ENCODE data around the gene INPP5D. TPM values are rescaled to one million over a fixed set of nuclear protein-coding genes. Genes with fewer than 3 reads are reported as not detected.

Gene INPP5D
- total RNA-seq, 1 donor, result under 0.01 TPM

DNA sequence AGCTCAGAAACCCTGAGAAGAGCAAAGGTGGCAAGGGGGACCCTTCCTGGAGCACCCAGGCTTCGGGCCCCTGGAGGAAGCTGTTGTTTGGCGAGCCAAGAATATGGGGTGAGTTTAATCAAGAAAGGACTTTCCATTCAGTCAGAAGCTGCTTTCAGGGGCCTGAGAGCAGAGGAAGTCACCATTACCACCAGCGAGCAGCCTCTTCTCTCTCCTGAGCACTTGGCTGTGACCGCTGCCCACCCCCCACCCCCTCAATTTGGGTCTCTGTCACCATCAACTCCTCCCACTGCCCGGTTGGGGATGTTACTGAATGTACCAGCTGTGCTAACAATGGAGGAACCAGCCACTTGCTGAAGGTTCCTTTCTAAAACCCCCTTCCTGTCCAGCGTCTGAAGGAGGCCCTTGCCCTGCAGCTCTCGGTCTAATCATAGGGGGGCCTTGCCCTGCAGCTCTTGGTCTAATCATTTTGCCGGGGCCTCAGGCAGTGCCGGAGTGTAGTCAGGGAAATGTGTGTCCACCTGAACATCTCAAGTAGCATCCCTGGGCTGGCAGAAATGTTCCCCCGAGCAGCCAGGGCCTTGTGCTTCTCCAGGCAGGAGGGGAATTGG lies 943 bp downstream of the INPP5D start:
- DNase-seq (ENCODE audit: low read depth), result no peak
- TF ChIP-seq, protein P1, sequence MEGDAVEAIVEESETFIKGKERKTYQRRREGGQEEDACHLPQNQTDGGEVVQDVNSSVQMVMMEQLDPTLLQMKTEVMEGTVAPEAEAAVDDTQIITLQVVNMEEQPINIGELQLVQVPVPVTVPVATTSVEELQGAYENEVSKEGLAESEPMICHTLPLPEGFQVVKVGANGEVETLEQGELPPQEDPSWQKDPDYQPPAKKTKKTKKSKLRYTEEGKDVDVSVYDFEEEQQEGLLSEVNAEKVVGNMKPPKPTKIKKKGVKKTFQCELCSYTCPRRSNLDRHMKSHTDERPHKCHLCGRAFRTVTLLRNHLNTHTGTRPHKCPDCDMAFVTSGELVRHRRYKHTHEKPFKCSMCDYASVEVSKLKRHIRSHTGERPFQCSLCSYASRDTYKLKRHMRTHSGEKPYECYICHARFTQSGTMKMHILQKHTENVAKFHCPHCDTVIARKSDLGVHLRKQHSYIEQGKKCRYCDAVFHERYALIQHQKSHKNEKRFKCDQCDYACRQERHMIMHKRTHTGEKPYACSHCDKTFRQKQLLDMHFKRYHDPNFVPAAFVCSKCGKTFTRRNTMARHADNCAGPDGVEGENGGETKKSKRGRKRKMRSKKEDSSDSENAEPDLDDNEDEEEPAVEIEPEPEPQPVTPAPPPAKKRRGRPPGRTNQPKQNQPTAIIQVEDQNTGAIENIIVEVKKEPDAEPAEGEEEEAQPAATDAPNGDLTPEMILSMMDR (IDR thresholded peaks at IDR 0.05; ENCODE audit: insufficient read depth, low read depth, low read length), result no peak
- no peak overlapping the region for H3K4me3 ChIP-seq (ENCODE audit: low read depth, low read length)

DNA sequence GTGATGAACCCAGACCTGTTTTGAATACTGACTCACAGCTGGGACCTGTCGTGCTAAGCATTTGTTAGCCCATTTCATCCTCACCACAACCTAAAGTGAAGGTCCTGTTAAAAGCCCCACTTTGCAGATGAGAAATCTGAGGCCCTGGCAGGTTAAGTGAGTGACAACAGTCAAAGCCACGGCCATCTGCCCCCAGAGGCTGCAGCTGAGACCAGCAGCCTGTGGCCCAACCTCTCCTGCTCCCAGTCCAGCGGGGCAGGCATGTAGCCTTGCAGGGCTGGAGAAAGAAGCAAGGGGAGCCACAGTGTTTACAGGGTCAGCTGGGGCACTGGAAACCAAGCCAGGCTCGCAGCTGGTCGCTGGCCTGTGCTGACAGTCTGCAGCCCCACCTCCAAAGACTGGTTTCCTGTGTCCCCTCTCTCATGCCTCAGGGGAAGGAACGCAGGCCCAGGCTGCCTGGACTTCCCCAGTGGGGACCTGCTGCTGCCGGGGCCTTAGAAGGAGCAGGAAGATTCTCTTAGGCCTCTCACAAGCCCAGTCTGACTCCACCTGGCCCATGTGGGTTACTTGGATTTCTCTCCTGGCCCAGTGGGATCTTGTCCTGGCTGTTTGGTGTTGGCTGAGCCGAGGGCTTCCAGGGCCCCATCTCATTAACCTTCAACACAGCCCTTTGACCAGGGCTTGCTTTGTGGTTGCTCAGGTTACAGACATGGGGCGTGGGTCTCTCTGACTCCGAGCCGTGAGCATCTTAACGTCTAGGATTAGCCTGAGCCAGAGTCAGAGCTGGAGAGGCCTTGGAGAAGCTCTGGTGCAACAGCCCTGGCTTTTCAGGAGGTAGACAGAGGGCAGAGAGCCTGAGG lies 1.7 kb downstream of the INPP5D start:
- DNase-seq (ENCODE audit: low read depth), result peak; percentile 40
- no peak overlapping the region for H3K4me3 ChIP-seq (ENCODE audit: low read depth, low read length)
- TF ChIP-seq, protein P1 (IDR thresholded peaks at IDR 0.05; ENCODE audit: insufficient read depth, low read depth, low read length), result peak; percentile 19

DNA sequence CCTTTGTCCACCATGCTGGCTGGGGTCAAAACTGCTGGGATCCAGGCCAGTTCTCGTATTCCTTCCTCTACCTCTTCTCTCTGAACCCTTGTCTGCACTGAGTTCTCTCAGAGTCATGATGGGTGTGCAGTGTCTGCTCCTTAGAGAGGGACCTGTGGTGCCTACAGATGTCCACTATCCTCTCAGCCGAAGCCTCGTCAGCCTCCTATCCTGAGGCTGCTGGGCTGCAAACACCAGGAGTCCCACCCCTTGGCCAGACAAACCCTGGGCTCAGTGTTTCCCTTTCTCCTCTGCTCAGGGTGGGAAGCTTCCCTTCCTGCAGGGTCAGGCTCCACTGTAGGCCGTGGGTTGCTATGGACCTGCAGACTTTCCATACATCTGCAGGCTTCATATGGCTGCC lies 2.3 kb downstream of the INPP5D start:
- no peak overlapping the region for H3K4me3 ChIP-seq (ENCODE audit: low read depth, low read length)
- TF ChIP-seq, protein P1 (IDR thresholded peaks at IDR 0.05; ENCODE audit: insufficient read depth, low read depth, low read length), result no peak
- DNase-seq (ENCODE audit: low read depth), result no peak

DNA sequence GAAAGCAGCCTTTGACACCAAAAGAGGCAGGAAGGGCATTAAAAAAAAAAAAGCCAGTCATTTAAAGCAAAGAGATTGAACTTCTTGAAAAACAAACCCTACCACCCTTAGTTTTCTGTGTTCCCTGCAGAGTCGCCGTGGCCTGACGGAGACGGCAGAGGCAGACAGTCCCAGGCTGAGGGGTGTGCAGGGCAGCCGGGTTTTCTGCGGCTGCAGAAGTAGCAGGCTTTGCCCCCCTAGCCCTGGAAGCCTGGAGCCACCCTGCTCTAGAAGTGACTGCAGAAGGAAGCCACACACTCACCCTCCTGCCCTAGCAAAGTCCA lies 2.8 kb downstream of the INPP5D start:
- no peak overlapping the region for H3K4me3 ChIP-seq (ENCODE audit: low read depth, low read length)
- TF ChIP-seq, protein P1 (IDR thresholded peaks at IDR 0.05; ENCODE audit: insufficient read depth, low read depth, low read length), result no peak
- DNase-seq (ENCODE audit: low read depth), result no peak

DNA sequence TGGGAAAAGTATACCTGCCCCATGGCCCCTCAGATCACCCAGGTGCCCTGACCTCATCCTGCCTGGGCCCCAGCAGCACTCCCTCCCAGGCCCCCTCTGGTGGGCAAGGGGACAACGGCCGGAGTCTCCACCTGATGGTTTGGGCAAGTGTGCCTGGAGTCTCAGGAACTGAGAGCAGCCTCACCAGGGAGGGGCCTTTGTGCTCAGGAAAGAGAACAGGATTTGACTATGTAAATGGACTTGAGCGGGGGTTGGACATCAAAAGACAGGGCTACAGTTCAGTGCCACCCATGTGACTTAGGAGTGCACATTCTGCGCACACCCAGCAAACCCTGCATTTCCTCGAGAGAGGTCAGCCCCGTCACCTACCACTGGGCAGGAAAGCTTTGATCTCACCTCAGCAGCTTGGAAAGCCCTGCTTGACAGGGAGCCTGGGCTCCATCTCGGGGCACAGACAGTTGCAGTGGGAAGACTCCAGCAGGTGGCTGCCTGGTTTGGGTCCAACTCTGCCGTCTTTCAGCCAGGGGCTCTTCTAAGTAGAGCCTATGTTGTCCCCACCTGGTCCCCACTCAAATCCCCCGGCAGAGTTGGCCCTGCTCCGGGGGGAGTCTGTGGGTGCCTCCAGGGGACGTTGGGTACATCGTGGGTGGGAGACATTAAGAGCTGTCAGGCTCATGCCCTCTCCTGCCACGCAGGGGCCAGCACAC lies 3.3 kb downstream of the INPP5D start:
- DNase-seq (ENCODE audit: low read depth), result no peak
- TF ChIP-seq, protein P1 (IDR thresholded peaks at IDR 0.05; ENCODE audit: insufficient read depth, low read depth, low read length), result peak; percentile 9
- H3K4me3 ChIP-seq (ENCODE audit: low read depth, low read length), result no peak overlapping the region

DNA sequence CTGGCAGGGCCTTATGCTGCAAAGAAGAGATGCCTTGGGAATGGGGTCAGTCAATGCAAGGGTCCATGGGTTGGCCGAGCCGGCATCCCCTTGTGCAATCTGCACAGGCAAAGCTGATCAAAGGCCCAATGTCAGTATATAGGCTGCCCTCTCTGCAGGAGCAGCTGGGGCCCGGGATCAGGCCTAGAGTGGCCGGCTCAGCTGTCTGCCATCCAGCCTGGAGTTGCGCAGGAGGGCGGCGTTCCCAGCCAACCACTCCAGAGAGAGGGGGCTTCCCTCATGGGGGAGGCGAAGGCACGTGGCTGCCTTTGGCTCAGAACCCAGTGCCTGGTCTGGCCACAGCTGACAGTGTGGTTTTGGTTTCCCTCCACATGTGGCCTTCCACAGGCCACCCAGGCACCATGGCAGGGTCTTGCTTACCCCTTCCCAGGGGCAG lies 3.9 kb downstream of the INPP5D start:
- no peak overlapping the region for H3K4me3 ChIP-seq (ENCODE audit: low read depth, low read length)
- DNase-seq (ENCODE audit: low read depth), result no peak
- TF ChIP-seq, protein P1 (IDR thresholded peaks at IDR 0.05; ENCODE audit: insufficient read depth, low read depth, low read length), result no peak
